Uterus (tissue), 4 donors: ENCODE data around the gene ZBTB20. TPM values are rescaled to one million over a fixed set of nuclear protein-coding genes. Genes with fewer than 3 reads are reported as not detected.

Experiments used
- DNase-seq, 2 donors: peaks; one replicate each; pipeline ENCODE4 v3.0.0-alpha.2; 2019 to 2020
- H3K27ac ChIP-seq, 2 donors: fragments of 200-600 bp; sonication (generic); 1 replicate in 1 of 2; 2 replicates in 1 of 2; pipeline ENCODE4 v1.5.1; 2016 to 2018
- H3K27me3 ChIP-seq, 2 donors: fragments of 200-600 bp; sonication (generic); one replicate each; pipeline ENCODE4 v1.5.1; 2018 to 2019; ENCODE audit warnings: control low read depth in 1 of 2
- H3K36me3 ChIP-seq, 2 donors: fragments of 200-600 bp; sonication (generic); one replicate each; pipeline ENCODE4 v1.5.1; 2019; ENCODE audit warnings: control low read depth in 1 of 2
- H3K4me1 ChIP-seq, 2 donors: fragments of 200-600 bp; sonication (generic); one replicate each; pipeline ENCODE4 v1.5.1; 2018 to 2019; ENCODE audit warnings: control low read depth in 1 of 2
- H3K4me3 ChIP-seq, 2 donors: fragments of 200-600 bp; sonication (generic); 1 replicate in 1 of 2; 2 replicates in 1 of 2; pipeline ENCODE4 v1.5.1; 2018 to 2019; ENCODE audit warnings: mild to moderate bottlenecking in 1 of 2
- H3K9me3 ChIP-seq, 2 donors: fragments of 200-600 bp; sonication (generic); one replicate each; pipeline ENCODE4 v1.5.1; 2019; ENCODE audit warnings: control low read depth in 1 of 2
- POLR2A ChIP-seq, 2 donors: fragments of 450-650 bp; IDR thresholded peaks; one replicate each; pipeline ENCODE4 v1.6.1; 2016; ENCODE audit warnings: antibody characterized with exemption in 2 of 2, mild to moderate bottlenecking in 1 of 2, moderate library complexity in 1 of 2
- intact Hi-C: fragments of 100-400 bp; cut with DNase I; formaldehyde crosslinking; loops from one replicate; pipeline ENCODE4 v1.15.1; 2023; ENCODE audit warnings: low total_unique reads
- microRNA counts, 2 donors: library from miRNA; unstranded; fragments of <30 nt; microRNA quantifications; one replicate each; lab custom pipeline; 2016 to 2017
- microRNA-seq: library from miRNA; unstranded; fragments of <30 nt; microRNA quantifications from one replicate; pipeline ENCODE4, GENCODE V29; 2016; ENCODE audit warnings: borderline microRNAs expressed, borderline replicate concordance
- small RNA-seq: library from RNA; depleted of rRNA; stranded (forward); fragments of <200 nt; gene quantifications from one replicate; pipeline ENCODE3, GENCODE V24; 2016
- total RNA-seq, 4 donors: library from RNA; depleted of rRNA in 3 of 4; stranded (reverse); fragments of >200 nt in 3 of 4; gene quantifications; one replicate each; pipeline versions ENCODE4 v1.1.0 to v1.2.4, GENCODE V29; 2014 to 2023
- TF ChIP-seq, protein P1 (sequence below), 4 experiments: fragments of 200-600 bp in 2 of 4; fragments of 450-650 bp in 2 of 4; sonication (generic) in 2 of 4; IDR thresholded peaks; one replicate each; pipeline ENCODE4 v1.5.1; 2016 to 2019; ENCODE audit warnings: antibody characterized with exemption in 4 of 4, mild to moderate bottlenecking in 2 of 4, moderate library complexity in 1 of 4
- donor health status: DM: yes; HTN: yes; CAD: no.

The ZBTB20 gene
- total RNA-seq, 4 donors from 2014 or later = 35.6 to 157 (median 85.1) TPM

DNA sequence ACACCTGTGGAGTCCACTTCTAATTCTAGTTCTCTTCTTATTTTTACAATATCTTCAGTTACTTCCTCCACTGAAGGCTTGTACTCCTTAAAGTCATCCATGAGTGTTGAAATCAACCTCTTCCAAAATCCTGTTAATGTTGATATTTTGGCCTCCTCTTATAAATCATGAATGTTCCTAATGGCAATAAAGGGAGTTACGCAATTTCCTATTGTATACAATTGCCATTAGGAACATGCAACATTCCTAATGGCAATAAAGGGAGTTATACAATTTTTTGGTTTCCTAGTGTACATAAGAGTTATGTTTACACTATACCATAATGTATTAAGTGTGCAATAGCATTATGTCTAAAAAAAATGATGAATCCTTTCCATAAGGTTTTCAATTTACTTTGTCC, 862.4 kb downstream of the ZBTB20 start:
- no peaks in the 10 kb centered on the region for H3K9me3 ChIP-seq
- no peak for DNase-seq
- H3K36me3 ChIP-seq = no peaks in the 10 kb centered on the region
- intact Hi-C loops = no loop called here
- no peak overlapping the region for H3K27ac ChIP-seq
- no peaks in the 10 kb centered on the region for H3K4me1 ChIP-seq
- H3K27me3 ChIP-seq = no peaks in the 10 kb centered on the region
- no peak overlapping the region for H3K4me3 ChIP-seq
- no peak for TF ChIP-seq POLR2A (IDR thresholded peaks at IDR 0.05)
- TF ChIP-seq, protein P1, sequence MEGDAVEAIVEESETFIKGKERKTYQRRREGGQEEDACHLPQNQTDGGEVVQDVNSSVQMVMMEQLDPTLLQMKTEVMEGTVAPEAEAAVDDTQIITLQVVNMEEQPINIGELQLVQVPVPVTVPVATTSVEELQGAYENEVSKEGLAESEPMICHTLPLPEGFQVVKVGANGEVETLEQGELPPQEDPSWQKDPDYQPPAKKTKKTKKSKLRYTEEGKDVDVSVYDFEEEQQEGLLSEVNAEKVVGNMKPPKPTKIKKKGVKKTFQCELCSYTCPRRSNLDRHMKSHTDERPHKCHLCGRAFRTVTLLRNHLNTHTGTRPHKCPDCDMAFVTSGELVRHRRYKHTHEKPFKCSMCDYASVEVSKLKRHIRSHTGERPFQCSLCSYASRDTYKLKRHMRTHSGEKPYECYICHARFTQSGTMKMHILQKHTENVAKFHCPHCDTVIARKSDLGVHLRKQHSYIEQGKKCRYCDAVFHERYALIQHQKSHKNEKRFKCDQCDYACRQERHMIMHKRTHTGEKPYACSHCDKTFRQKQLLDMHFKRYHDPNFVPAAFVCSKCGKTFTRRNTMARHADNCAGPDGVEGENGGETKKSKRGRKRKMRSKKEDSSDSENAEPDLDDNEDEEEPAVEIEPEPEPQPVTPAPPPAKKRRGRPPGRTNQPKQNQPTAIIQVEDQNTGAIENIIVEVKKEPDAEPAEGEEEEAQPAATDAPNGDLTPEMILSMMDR (IDR thresholded peaks at IDR 0.05) = no peak

MicroRNAs within 50 kb of the gene (microRNA counts, 767-probe panel; counts per million panel counts)
- 0 counts per million in 2 donors for microRNA hsa-miR-568 (lab: Ali Mortazavi, UCI)

Small RNAs within 50 kb of the gene (microRNA-seq; reads per million reads assigned to microRNA genes)
- 2.0 reads per million for gene MIR4796

Small RNAs within 50 kb of the gene (small RNA-seq; reads per million reads assigned to genes)
- not detected for gene MIR4796
